ENCODE data around the gene GPRASP2. TPM values are rescaled to one million over a fixed set of nuclear protein-coding genes. Genes with fewer than 3 reads are reported as not detected.

Gene GPRASP2
- polyA plus RNA-seq, 1 donor from 2014 or later: 96.4 TPM

DNA sequence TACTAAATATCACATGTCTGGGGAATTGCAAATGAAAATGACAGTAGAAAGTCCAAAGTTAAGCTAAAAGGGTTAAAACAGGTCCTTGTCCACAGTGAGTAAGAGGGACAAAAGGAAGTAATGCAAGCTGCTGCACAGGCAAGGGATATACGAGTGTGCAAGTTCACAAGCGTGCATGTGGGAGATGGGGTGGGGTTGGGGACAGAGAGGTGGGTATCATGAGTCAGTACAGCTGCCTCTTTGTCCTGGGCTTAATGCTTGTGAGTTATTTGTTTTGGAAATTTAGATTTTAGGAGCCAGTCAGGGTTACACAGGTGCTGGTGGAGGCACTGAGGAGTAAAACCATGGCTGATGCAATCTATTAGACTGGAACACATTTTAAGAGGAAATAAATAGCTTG is 3.3 kb upstream of the GPRASP2 start:
- no peaks in the 10 kb centered on the region for H3K9me2 ChIP-seq (ENCODE audit: insufficient read depth, low read length)
- H3K9ac ChIP-seq (ENCODE audit: low read length): no peak overlapping the region
- no peak overlapping the region for H2AFZ ChIP-seq (ENCODE audit: low read depth, low read length)
- no peaks in the 10 kb centered on the region for H3F3A ChIP-seq (ENCODE audit: insufficient read depth, low read length, poor library complexity, severe bottlenecking)
- H3K79me2 ChIP-seq (replicated peaks; ENCODE audit: insufficient read depth, low read length): no peaks in the 10 kb centered on the region
- no peak for TF ChIP-seq RAD21 (conservative IDR thresholded peaks at IDR 0.05)
- no peak for TF ChIP-seq EP300 (conservative IDR thresholded peaks at IDR 0.05; ENCODE audit: poor library complexity, severe bottlenecking)
- TF ChIP-seq, protein P1, sequence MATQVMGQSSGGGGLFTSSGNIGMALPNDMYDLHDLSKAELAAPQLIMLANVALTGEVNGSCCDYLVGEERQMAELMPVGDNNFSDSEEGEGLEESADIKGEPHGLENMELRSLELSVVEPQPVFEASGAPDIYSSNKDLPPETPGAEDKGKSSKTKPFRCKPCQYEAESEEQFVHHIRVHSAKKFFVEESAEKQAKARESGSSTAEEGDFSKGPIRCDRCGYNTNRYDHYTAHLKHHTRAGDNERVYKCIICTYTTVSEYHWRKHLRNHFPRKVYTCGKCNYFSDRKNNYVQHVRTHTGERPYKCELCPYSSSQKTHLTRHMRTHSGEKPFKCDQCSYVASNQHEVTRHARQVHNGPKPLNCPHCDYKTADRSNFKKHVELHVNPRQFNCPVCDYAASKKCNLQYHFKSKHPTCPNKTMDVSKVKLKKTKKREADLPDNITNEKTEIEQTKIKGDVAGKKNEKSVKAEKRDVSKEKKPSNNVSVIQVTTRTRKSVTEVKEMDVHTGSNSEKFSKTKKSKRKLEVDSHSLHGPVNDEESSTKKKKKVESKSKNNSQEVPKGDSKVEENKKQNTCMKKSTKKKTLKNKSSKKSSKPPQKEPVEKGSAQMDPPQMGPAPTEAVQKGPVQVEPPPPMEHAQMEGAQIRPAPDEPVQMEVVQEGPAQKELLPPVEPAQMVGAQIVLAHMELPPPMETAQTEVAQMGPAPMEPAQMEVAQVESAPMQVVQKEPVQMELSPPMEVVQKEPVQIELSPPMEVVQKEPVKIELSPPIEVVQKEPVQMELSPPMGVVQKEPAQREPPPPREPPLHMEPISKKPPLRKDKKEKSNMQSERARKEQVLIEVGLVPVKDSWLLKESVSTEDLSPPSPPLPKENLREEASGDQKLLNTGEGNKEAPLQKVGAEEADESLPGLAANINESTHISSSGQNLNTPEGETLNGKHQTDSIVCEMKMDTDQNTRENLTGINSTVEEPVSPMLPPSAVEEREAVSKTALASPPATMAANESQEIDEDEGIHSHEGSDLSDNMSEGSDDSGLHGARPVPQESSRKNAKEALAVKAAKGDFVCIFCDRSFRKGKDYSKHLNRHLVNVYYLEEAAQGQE (IDR thresholded peaks at IDR 0.05; ENCODE audit: borderline replicate concordance): no peak
- TF ChIP-seq EZH2 (IDR thresholded peaks at IDR 0.05; ENCODE audit: borderline replicate concordance, insufficient read depth, low read length, poor library complexity, severe bottlenecking): no peak
- TF ChIP-seq, protein P2, sequence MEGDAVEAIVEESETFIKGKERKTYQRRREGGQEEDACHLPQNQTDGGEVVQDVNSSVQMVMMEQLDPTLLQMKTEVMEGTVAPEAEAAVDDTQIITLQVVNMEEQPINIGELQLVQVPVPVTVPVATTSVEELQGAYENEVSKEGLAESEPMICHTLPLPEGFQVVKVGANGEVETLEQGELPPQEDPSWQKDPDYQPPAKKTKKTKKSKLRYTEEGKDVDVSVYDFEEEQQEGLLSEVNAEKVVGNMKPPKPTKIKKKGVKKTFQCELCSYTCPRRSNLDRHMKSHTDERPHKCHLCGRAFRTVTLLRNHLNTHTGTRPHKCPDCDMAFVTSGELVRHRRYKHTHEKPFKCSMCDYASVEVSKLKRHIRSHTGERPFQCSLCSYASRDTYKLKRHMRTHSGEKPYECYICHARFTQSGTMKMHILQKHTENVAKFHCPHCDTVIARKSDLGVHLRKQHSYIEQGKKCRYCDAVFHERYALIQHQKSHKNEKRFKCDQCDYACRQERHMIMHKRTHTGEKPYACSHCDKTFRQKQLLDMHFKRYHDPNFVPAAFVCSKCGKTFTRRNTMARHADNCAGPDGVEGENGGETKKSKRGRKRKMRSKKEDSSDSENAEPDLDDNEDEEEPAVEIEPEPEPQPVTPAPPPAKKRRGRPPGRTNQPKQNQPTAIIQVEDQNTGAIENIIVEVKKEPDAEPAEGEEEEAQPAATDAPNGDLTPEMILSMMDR (IDR thresholded peaks at IDR 0.05; ENCODE audit: poor library complexity, severe bottlenecking): no peak
- TF ChIP-seq POLR2AphosphoS5 (IDR thresholded peaks at IDR 0.05): no peak
- TF ChIP-seq SMC3 (conservative IDR thresholded peaks at IDR 0.05; ENCODE audit: poor library complexity): no peak
- TF ChIP-seq TAF1 (IDR thresholded peaks at IDR 0.05; ENCODE audit: low read depth): no peak
- no peak for TF ChIP-seq MXI1 (conservative IDR thresholded peaks at IDR 0.05; ENCODE audit: poor library complexity, severe bottlenecking)
- H3K36me3 ChIP-seq (ENCODE audit: insufficient read depth, low read length): no peaks in the 10 kb centered on the region
- no peak overlapping the region for H3K4me3 ChIP-seq (ENCODE audit: low read length)
- H4K20me1 ChIP-seq (ENCODE audit: insufficient read depth): no peaks in the 10 kb centered on the region
- H3K27me3 ChIP-seq (ENCODE audit: insufficient read depth, low read depth, low read length): no peaks in the 10 kb centered on the region
- no peak overlapping the region for H3K4me2 ChIP-seq (ENCODE audit: low read length)
- H3K9me3 ChIP-seq (ENCODE audit: low read length): no peaks in the 10 kb centered on the region
- H3K27ac ChIP-seq (ENCODE audit: low read length): no peak overlapping the region

DNA sequence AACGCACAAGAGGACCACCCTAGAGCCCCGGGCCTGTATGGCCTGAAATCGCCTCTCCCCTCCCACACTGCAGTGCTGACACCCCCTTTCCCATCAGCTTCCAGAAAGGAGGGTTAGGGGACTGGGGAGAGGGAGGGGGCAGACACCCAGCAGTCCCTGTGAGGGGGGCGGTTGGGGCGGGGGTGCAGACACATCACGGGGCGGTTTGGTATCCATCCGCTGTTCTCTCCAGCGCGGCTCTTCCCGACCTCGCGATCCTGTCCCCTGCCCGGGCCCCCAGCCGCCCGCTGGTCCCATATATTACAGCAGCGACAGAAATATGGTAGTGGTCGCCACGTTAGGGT is 404 bp upstream of the GPRASP2 start:
- H2AFZ ChIP-seq (ENCODE audit: low read depth, low read length): no peak overlapping the region
- H3K79me2 ChIP-seq (replicated peaks; ENCODE audit: insufficient read depth, low read length): no peaks in the 10 kb centered on the region
- no peak overlapping the region for H3K4me2 ChIP-seq (ENCODE audit: low read length)
- peak overlapping the region; percentile 80 for H3K4me3 ChIP-seq (ENCODE audit: low read length)
- no peaks in the 10 kb centered on the region for H3F3A ChIP-seq (ENCODE audit: insufficient read depth, low read length, poor library complexity, severe bottlenecking)
- H3K9me2 ChIP-seq (ENCODE audit: insufficient read depth, low read length): no peaks in the 10 kb centered on the region
- no peaks in the 10 kb centered on the region for H3K27me3 ChIP-seq (ENCODE audit: insufficient read depth, low read depth, low read length)
- H3K27ac ChIP-seq (ENCODE audit: low read length): peak overlapping the region; percentile 90
- no peaks in the 10 kb centered on the region for H4K20me1 ChIP-seq (ENCODE audit: insufficient read depth)
- no peaks in the 10 kb centered on the region for H3K9me3 ChIP-seq (ENCODE audit: low read length)
- peak overlapping the region; percentile 91 for H3K9ac ChIP-seq (ENCODE audit: low read length)
- no peaks in the 10 kb centered on the region for H3K36me3 ChIP-seq (ENCODE audit: insufficient read depth, low read length)
- TF ChIP-seq RAD21 (conservative IDR thresholded peaks at IDR 0.05) (no peak), SMC3 (conservative IDR thresholded peaks at IDR 0.05; ENCODE audit: poor library complexity) (no peak), EP300 (conservative IDR thresholded peaks at IDR 0.05; ENCODE audit: poor library complexity, severe bottlenecking) (no peak), MXI1 (conservative IDR thresholded peaks at IDR 0.05; ENCODE audit: poor library complexity, severe bottlenecking) (no peak), TAF1 (IDR thresholded peaks at IDR 0.05; ENCODE audit: low read depth) (no peak), EZH2 (IDR thresholded peaks at IDR 0.05; ENCODE audit: borderline replicate concordance, insufficient read depth, low read length, poor library complexity, severe bottlenecking) (no peak), POLR2AphosphoS5 (IDR thresholded peaks at IDR 0.05) (no peak)
- TF ChIP-seq, protein P2 (IDR thresholded peaks at IDR 0.05; ENCODE audit: poor library complexity, severe bottlenecking): no peak
- TF ChIP-seq, protein P1 (IDR thresholded peaks at IDR 0.05; ENCODE audit: borderline replicate concordance): no peak
